Astrocyte (in vitro differentiated cells and primary cell): ENCODE results near the gene SPNS2. TPM values are rescaled to one million over a fixed set of nuclear protein-coding genes. Genes with fewer than 3 reads are reported as not detected.

ENCODE experiments used
- DNase-seq: peaks from one replicate; pipeline ENCODE4 v3.0.0-alpha.2; 2010; ENCODE audit warnings: low read depth
- FAIRE-seq: peaks from 2 replicates; lab custom pipeline; 2011; peaks lifted over from hg19 to GRCh38; lab: Jason Lieb, UNC
- H2AFZ ChIP-seq: 2 replicates; pipeline ENCODE4 v1.6.0; 2012; ENCODE audit warnings: low read depth, low read length, inconsistent platforms
- H3K27ac ChIP-seq: 2 replicates; pipeline ENCODE4 v1.5.1; 2011; ENCODE audit warnings: low read depth, low read length, inconsistent platforms
- H3K27me3 ChIP-seq: 2 replicates; pipeline ENCODE4 v1.6.0; 2011; ENCODE audit warnings: low read length, inconsistent platforms; ENCODE audit not compliant: insufficient read depth
- H3K36me3 ChIP-seq: 2 replicates; pipeline ENCODE4 v1.5.1; 2011; ENCODE audit warnings: low read length, inconsistent platforms; ENCODE audit not compliant: insufficient read depth
- H3K4me1 ChIP-seq: 2 replicates; pipeline ENCODE4 v1.5.1; 2011; ENCODE audit warnings: low read length, inconsistent platforms; ENCODE audit not compliant: insufficient read depth
- H3K4me2 ChIP-seq: 2 replicates; pipeline ENCODE4 v1.6.0; 2012; ENCODE audit warnings: low read length, inconsistent platforms
- H3K4me3 ChIP-seq: 2 replicates; pipeline ENCODE4 v1.5.1; 2011; ENCODE audit warnings: low read depth, mild to moderate bottlenecking, low read length, inconsistent platforms; ENCODE audit not compliant: insufficient read depth
- H3K79me2 ChIP-seq: 2 replicates; pipeline ENCODE4 v1.6.0; 2012; ENCODE audit warnings: mild to moderate bottlenecking, low read length, inconsistent platforms; ENCODE audit not compliant: insufficient read depth
- H3K9ac ChIP-seq: 2 replicates; pipeline ENCODE4 v1.6.0; 2012; ENCODE audit warnings: mild to moderate bottlenecking, low read length, inconsistent platforms
- H3K9me3 ChIP-seq: 2 replicates; pipeline ENCODE4 v1.5.1; 2012; ENCODE audit warnings: low read depth, mild to moderate bottlenecking, low read length, inconsistent platforms; ENCODE audit not compliant: insufficient read depth
- H4K20me1 ChIP-seq: 2 replicates; pipeline ENCODE4 v1.6.0; 2012; ENCODE audit warnings: low read length, inconsistent platforms; ENCODE audit not compliant: insufficient read depth
- H3K27ac Mint-ChIP-seq: one replicate; pipeline ENCODE4 v1.8.0; 2021; ENCODE audit warnings: mild to moderate bottlenecking, mixed read lengths; ENCODE audit not compliant: unreplicated experiment
- H3K27me3 Mint-ChIP-seq: one replicate; pipeline ENCODE4 v1.8.0; 2021; ENCODE audit warnings: low read depth, mixed read lengths; ENCODE audit not compliant: unreplicated experiment
- H3K36me3 Mint-ChIP-seq: one replicate; pipeline ENCODE4 v1.8.0; 2021; ENCODE audit warnings: low read depth, mixed read lengths; ENCODE audit not compliant: unreplicated experiment
- H3K4me1 Mint-ChIP-seq: one replicate; pipeline ENCODE4 v1.8.0; 2021; ENCODE audit warnings: low read depth, mixed read lengths; ENCODE audit not compliant: unreplicated experiment
- H3K4me3 Mint-ChIP-seq: one replicate; pipeline ENCODE4 v1.8.0; 2021; ENCODE audit warnings: mild to moderate bottlenecking, moderate library complexity, mixed read lengths; ENCODE audit not compliant: unreplicated experiment
- H3K9me3 Mint-ChIP-seq: one replicate; pipeline ENCODE4 v1.8.0; 2021; ENCODE audit warnings: mild to moderate bottlenecking, mixed read lengths; ENCODE audit not compliant: unreplicated experiment
- EZH2 ChIP-seq: IDR thresholded peaks from 2 replicates; pipeline ENCODE4 v1.6.1; 2012; ENCODE audit warnings: mild to moderate bottlenecking, low read length, inconsistent platforms; ENCODE audit not compliant: insufficient read depth
- total RNA-seq: library from RNA; stranded (reverse); gene quantifications from 2 replicates; pipeline ENCODE4 v1.2.1, GENCODE V29; 2021
- TF ChIP-seq, protein P1 (sequence below): IDR thresholded peaks from 2 replicates; pipeline ENCODE4 v1.5.1; 2011; ENCODE audit warnings: low read depth, mild to moderate bottlenecking, inconsistent platforms, low read length, moderate library complexity; ENCODE audit not compliant: insufficient read depth

The SPNS2 gene
- total RNA-seq, 1 donor from 2014 or later, result 4.3 TPM

- H3K4me3 ChIP-seq, result no peak overlapping the region
- no peaks in the 10 kb centered on the region for H3K9me3 Mint-ChIP-seq
- peaks cover 2% of the 10 kb centered on the region for H3K4me1 Mint-ChIP-seq
- H3K9me3 ChIP-seq, result no peaks in the 10 kb centered on the region
- H2AFZ ChIP-seq, result no peak overlapping the region
- H3K36me3 ChIP-seq, result no peaks in the 10 kb centered on the region
- H3K4me1 ChIP-seq, result peaks cover 3% of the 10 kb centered on the region
- TF ChIP-seq, protein P1, sequence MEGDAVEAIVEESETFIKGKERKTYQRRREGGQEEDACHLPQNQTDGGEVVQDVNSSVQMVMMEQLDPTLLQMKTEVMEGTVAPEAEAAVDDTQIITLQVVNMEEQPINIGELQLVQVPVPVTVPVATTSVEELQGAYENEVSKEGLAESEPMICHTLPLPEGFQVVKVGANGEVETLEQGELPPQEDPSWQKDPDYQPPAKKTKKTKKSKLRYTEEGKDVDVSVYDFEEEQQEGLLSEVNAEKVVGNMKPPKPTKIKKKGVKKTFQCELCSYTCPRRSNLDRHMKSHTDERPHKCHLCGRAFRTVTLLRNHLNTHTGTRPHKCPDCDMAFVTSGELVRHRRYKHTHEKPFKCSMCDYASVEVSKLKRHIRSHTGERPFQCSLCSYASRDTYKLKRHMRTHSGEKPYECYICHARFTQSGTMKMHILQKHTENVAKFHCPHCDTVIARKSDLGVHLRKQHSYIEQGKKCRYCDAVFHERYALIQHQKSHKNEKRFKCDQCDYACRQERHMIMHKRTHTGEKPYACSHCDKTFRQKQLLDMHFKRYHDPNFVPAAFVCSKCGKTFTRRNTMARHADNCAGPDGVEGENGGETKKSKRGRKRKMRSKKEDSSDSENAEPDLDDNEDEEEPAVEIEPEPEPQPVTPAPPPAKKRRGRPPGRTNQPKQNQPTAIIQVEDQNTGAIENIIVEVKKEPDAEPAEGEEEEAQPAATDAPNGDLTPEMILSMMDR, result no peak
- no peak for TF ChIP-seq EZH2
- DNase-seq (peak; percentile 5), FAIRE-seq (no peak)
- no peaks in the 10 kb centered on the region for H3K27me3 ChIP-seq
- H3K36me3 Mint-ChIP-seq, result no peaks in the 10 kb centered on the region
- peaks cover 9% of the 10 kb centered on the region for H3K27me3 Mint-ChIP-seq
- H3K79me2 ChIP-seq, result no peaks in the 10 kb centered on the region
- H3K9ac ChIP-seq, result no peak overlapping the region
- no peak overlapping the region for H3K27ac Mint-ChIP-seq
- peaks cover 15% of the 10 kb centered on the region for H4K20me1 ChIP-seq
- H3K27ac ChIP-seq, result no peak overlapping the region
- peak overlapping the region; percentile 52 for H3K4me2 ChIP-seq
- no peak overlapping the region for H3K4me3 Mint-ChIP-seq
These were observed 37.6 kb downstream of the SPNS2 start for GRCh38 chr17:4536259-4536741.

- peaks cover 2% of the 10 kb centered on the region for H3K4me1 Mint-ChIP-seq
- Histone ChIP-seq H3K79me2 (no peaks in the 10 kb centered on the region), H3K27ac (no peak overlapping the region), H3K9ac (no peak overlapping the region), H3K36me3 (no peaks in the 10 kb centered on the region), H4K20me1 (peaks cover 15% of the 10 kb centered on the region), H3K4me3 (no peak overlapping the region), H2AFZ (no peak overlapping the region), H3K9me3 (no peaks in the 10 kb centered on the region), H3K27me3 (no peaks in the 10 kb centered on the region), H3K4me2 (peak overlapping the region; percentile 52), H3K4me1 (peaks cover 3% of the 10 kb centered on the region)
- H3K27me3 Mint-ChIP-seq, result peaks cover 9% of the 10 kb centered on the region
- no peak for DNase-seq
- H3K9me3 Mint-ChIP-seq, result no peaks in the 10 kb centered on the region
- no peak overlapping the region for H3K4me3 Mint-ChIP-seq
- no peak overlapping the region for H3K27ac Mint-ChIP-seq
- TF ChIP-seq, protein P1, result no peak
- TF ChIP-seq EZH2, result no peak
- no peak for FAIRE-seq
- no peaks in the 10 kb centered on the region for H3K36me3 Mint-ChIP-seq
These were observed 38.2 kb downstream of the SPNS2 start for GRCh38 chr17:4536742-4537411.
